Measurements from ENCODE around the gene PON3. TPM values are rescaled to one million over a fixed set of nuclear protein-coding genes. Genes with fewer than 3 reads are reported as not detected.
A peak's percentile ranks its signal among the peaks of the same experiment; 100 is the strongest.

The PON3 gene
- polyA plus RNA-seq, 2 of the 4 experiments (the other 2 are of a cell fraction), result 48.7 to 142 TPM

GRCh38 chr7:95430864-95431263, 34.7 kb upstream of the PON3 start:
- 0% methylated on average over 2 of the region's 2 CpGs for WGBS (ENCODE audit: missing lambda C conversion rate)
- Histone ChIP-seq H3K4me1 (peaks cover 75% of the 10 kb centered on the region), H3K9me3 (no peaks in the 10 kb centered on the region), H3K4me2 (peak overlapping the region; percentile 90), H3K27ac (peak overlapping the region; percentile 96 to 98), H3K4me3 (peak overlapping the region; percentile 65; the same call in 1 of the 3 replicates)
- DNase-seq (ENCODE audit: low read depth in 1 of 2, low spot score in 1 of 2), result peak; percentile 87 to 98
- ATAC-seq, result peak; percentile 72 to 75
- FAIRE-seq, result peak; percentile 49
- TF ChIP-seq GATA3 (IDR thresholded peaks at IDR 0.05; ENCODE audit: borderline replicate concordance), result peak; percentile 91
- no peak for TF ChIP-seq POLR2A (IDR thresholded peaks at IDR 0.05; ENCODE audit: low read length)
- TF ChIP-seq NR3C1 (IDR thresholded peaks at IDR 0.05), result no peak
- no peak for TF ChIP-seq KDM5A (IDR thresholded peaks at IDR 0.05)
- peak; percentile 46; the same call in 2 of the 3 replicates for TF ChIP-seq SMC3 (IDR thresholded peaks at IDR 0.05)
- no peak for TF ChIP-seq USF2 (IDR thresholded peaks at IDR 0.05)
- peak; percentile 91 to 94 for TF ChIP-seq EP300 (IDR thresholded peaks at IDR 0.05)
- 0 out of 2 replicates have a peak, but pooled peaks have one; percentile 44 for TF ChIP-seq ZNF302 (CRISPR knock-in tag; IDR thresholded peaks at IDR 0.05)
- TF ChIP-seq CEBPB (IDR thresholded peaks at IDR 0.05), result peak; percentile 95 to 98
- TF ChIP-seq HES2 (IDR thresholded peaks at IDR 0.05), result peak; percentile 61
- peak in 1 of 2 experiments; percentile 51; a peak in 3 of 5 replicates for TF ChIP-seq RAD21 (conservative IDR thresholded peaks at IDR 0.05 in 1 of 2, IDR thresholded peaks at IDR 0.05 in 1 of 2)
- TF ChIP-seq HOXB5 (CRISPR knock-in tag; IDR thresholded peaks at IDR 0.05), result peak; percentile 57
- TF ChIP-seq FOSL2 (IDR thresholded peaks at IDR 0.05), result peak; percentile 88
- TF ChIP-seq FOSL2 (CRISPR knock-in tag; IDR thresholded peaks at IDR 0.05), result peak; percentile 95
- no peak for TF ChIP-seq ATOH8 (CRISPR knock-in tag; IDR thresholded peaks at IDR 0.05; ENCODE audit: low read depth)
- peak; percentile 79 for TF ChIP-seq JUNB (IDR thresholded peaks at IDR 0.05)
- TF ChIP-seq ZSCAN20 (CRISPR knock-in tag; IDR thresholded peaks at IDR 0.05), result 0 out of 2 replicates have a peak, but pooled peaks have one; percentile 16
- 0 out of 2 replicates have a peak, but pooled peaks have one; percentile 23 for TF ChIP-seq RARB (CRISPR knock-in tag; IDR thresholded peaks at IDR 0.05)
- TF ChIP-seq MAX (IDR thresholded peaks at IDR 0.05), result peak; percentile 96
- peak; percentile 94; a peak in 4 of 5 replicates for TF ChIP-seq JUN (IDR thresholded peaks at IDR 0.05)
- no peak for TF ChIP-seq BHLHE40 (IDR thresholded peaks at IDR 0.05; ENCODE audit: low read depth, low read length)
- peak; percentile 92; the same call in 2 of the 3 replicates for TF ChIP-seq BCL3 (IDR thresholded peaks at IDR 0.05)
- TF ChIP-seq HMGXB4 (CRISPR knock-in tag; IDR thresholded peaks at IDR 0.05; ENCODE audit: borderline replicate concordance), result no peak
- TF ChIP-seq ZFP36 (IDR thresholded peaks at IDR 0.05; ENCODE audit: borderline replicate concordance, partially characterized antibody), result no peak
- no peak for TF ChIP-seq RCOR1 (IDR thresholded peaks at IDR 0.05; ENCODE audit: low read depth, low read length)
- peak; percentile 79; the same call in 1 of the 2 replicates for TF ChIP-seq HOXB13 (CRISPR knock-in tag; IDR thresholded peaks at IDR 0.05; ENCODE audit: low read depth)
- TF ChIP-seq HEYL (CRISPR knock-in tag; IDR thresholded peaks at IDR 0.05), result no peak
- 0 out of 2 replicates have a peak, but pooled peaks have one; percentile 25 for TF ChIP-seq EHF (CRISPR knock-in tag; IDR thresholded peaks at IDR 0.05)
- peak; percentile 96 for TF ChIP-seq E2F6 (IDR thresholded peaks at IDR 0.05; ENCODE audit: borderline replicate concordance, low read depth)
- TF ChIP-seq NFE2L2 (conservative IDR thresholded peaks at IDR 0.05; ENCODE audit: low read length), result no peak
- TF ChIP-seq MAZ (IDR thresholded peaks at IDR 0.05; ENCODE audit: borderline replicate concordance, low read depth, low read length), result peak; percentile 88; the same call in 1 of the 2 replicates
- TF ChIP-seq HOXA7 (CRISPR knock-in tag; IDR thresholded peaks at IDR 0.05), result no peak
- POLR2A ChIA-PET, result interaction anchor here (0.8 to 1.0 kb wide), 3 partner anchors 10 to 70 kb away, joined by 3 to 7 read pairs (median 4); no protein-coding TSS in a partner anchor
- CTCF ChIA-PET, result interaction anchor here (1.2 to 4.5 kb wide), 3 partner anchors 15 to 46 kb away, joined by 3 to 31 read pairs (median 18); partner anchors contain the start of gene PON3

All from A549 (cell line).